SKM-1 (cell line): ENCODE data around the gene CD79A.

Source experiments
- DNase-seq: peaks from one replicate; lab custom pipeline; 2025; ENCODE audit not compliant: unreplicated experiment; lab: John Stamatoyannopoulos, UW

Gene CD79A

GRCh38 chr19:41883463-41883820 is 6.4 kb downstream of the CD79A start:
- no peak for DNase-seq

GRCh38 chr19:41883821-41884733 is 7.0 kb downstream of the CD79A start:
- DNase-seq: peak; percentile 56

- no peak for DNase-seq
Observed at GRCh38 chr19:41886761-41887710, 10.0 kb downstream of the CD79A start.

GRCh38 chr19:41887711-41888382 is 10.8 kb downstream of the CD79A start:
- no peak for DNase-seq

- DNase-seq: no peak
Observed at GRCh38 chr19:41888926-41889325, 11.8 kb downstream of the CD79A start.

GRCh38 chr19:41889896-41890295 is 12.8 kb downstream of the CD79A start:
- no peak for DNase-seq

- DNase-seq: no peak
Observed at GRCh38 chr19:41890936-41891335, 13.9 kb downstream of the CD79A start.

GRCh38 chr19:41892173-41892902 is 15.3 kb downstream of the CD79A start:
- no peak for DNase-seq

- no peak for DNase-seq
Observed at GRCh38 chr19:41893899-41894298, 16.8 kb downstream of the CD79A start.

- DNase-seq: no peak
Observed at GRCh38 chr19:41894350-41894749, 17.3 kb downstream of the CD79A start.

GRCh38 chr19:41895745-41896580 is 18.9 kb downstream of the CD79A start:
- no peak for DNase-seq

GRCh38 chr19:41896581-41896942 is 19.5 kb downstream of the CD79A start:
- no peak for DNase-seq

- DNase-seq: no peak
Observed at GRCh38 chr19:41897181-41897580, 20.1 kb downstream of the CD79A start.

- no peak for DNase-seq
Observed at GRCh38 chr19:41897820-41898219, 20.7 kb downstream of the CD79A start.

GRCh38 chr19:41898235-41898634 is 21.2 kb downstream of the CD79A start:
- no peak for DNase-seq

- no peak for DNase-seq
Observed at GRCh38 chr19:41901707-41902360, 24.8 kb downstream of the CD79A start.

- no peak for DNase-seq
Observed at GRCh38 chr19:41902594-41902993, 25.5 kb downstream of the CD79A start.

GRCh38 chr19:41903193-41903953 is 26.3 kb downstream of the CD79A start:
- DNase-seq: no peak
